ENCODE data around the gene ACOT7.

The ACOT7 gene

DNA sequence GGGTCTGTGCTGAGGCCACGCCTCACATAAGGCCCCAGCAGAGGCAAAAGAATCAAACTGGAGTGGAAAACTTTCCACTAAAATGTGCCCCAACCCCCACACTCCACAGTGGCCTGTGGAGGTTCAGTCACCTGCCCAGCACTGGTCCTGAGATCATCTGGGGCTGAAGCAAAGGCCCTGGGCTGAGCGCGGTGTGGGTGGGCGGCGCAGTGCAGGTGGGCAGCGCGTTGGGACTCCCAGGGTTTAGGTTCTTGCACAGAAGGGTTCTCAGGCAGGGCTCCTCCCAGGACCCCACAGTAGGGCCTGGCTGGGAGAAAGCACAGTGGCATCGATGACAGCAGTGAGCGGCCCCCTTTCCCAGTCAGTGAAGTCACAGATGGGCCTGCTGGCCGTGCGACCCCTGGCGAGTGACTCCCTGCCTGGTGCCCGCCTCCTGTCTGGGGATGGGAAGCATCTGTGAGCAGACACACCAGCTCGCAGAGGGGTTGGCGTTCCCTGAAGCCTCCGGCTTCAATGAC is 118.9 kb downstream of the ACOT7 start:
- Histone ChIP-seq H3K4me3 (no peak overlapping the region), H3K27ac (no peak overlapping the region), H3K36me3 (ENCODE audit: insufficient read depth, low read length) (no peaks in the 10 kb centered on the region), H3K9ac (ENCODE audit: insufficient read length) (no peak overlapping the region), H3K9me3 (ENCODE audit: low read depth, low read length) (no peaks in the 10 kb centered on the region)
- no peak for DNase-seq (ENCODE audit: low read depth, low spot score)
- no peak for TF ChIP-seq POLR2AphosphoS5 (IDR thresholded peaks at IDR 0.05; ENCODE audit: borderline replicate concordance, low read depth, low read length)
- no peak for TF ChIP-seq EZH2 (IDR thresholded peaks at IDR 0.05)
- no peak for TF ChIP-seq FOXP2 (optimal IDR thresholded peaks at IDR 0.05; ENCODE audit: control extremely low read depth, extremely low read length, insufficient read depth)

DNA sequence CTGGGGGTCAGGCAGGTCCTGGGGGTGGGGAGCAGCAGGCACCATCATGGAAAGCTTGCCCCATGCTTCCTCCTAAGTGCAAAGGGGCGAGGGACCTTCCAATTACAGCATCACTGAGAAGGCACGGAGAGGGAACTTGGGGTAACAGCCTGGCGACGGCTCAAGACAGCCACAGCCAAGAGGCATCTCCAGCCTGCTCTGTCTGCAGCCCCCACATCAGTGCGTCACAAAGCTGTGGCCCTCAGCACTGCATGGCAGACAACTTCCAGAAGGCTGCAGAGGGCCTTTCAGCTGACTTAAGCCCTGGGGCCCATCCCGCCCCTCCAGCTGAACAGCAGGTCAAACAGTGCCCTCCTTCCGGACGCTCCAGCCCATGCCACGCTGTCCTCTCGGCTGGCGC is 119.5 kb downstream of the ACOT7 start:
- Histone ChIP-seq H3K9me3 (ENCODE audit: low read depth, low read length) (no peaks in the 10 kb centered on the region), H3K4me3 (no peak overlapping the region), H3K9ac (ENCODE audit: insufficient read length) (no peak overlapping the region), H3K27ac (no peak overlapping the region), H3K36me3 (ENCODE audit: insufficient read depth, low read length) (no peaks in the 10 kb centered on the region)
- no peak for DNase-seq (ENCODE audit: low read depth, low spot score)
- no peak for TF ChIP-seq FOXP2 (optimal IDR thresholded peaks at IDR 0.05; ENCODE audit: control extremely low read depth, extremely low read length, insufficient read depth)
- no peak for TF ChIP-seq EZH2 (IDR thresholded peaks at IDR 0.05)
- no peak for TF ChIP-seq POLR2AphosphoS5 (IDR thresholded peaks at IDR 0.05; ENCODE audit: borderline replicate concordance, low read depth, low read length)

DNA sequence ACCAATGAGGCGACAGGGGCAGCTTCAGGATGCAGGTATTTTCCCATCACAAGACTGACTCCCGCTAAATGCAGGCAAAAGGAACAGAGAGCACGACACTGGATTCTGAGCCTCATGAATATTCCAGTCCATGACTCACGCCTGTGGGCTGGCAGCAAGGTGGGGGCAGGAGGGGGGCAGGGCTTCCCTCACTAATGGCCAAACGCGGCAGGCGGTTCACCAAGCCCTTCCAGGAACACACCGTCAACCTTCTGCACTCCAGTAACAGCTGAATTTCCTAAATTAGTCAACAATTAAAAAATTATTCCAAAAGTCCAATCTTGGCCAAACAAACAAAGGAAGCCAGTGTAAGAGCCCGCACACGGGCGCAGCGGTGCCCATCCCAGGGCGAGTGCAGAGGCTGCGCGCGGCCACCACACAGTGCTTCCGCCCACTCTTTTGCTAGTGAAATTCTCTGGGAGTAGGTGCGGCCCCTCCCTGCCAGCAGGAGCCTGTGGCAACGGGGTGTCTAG is 120.1 kb downstream of the ACOT7 start:
- Histone ChIP-seq H3K9me3 (ENCODE audit: low read depth, low read length) (no peaks in the 10 kb centered on the region), H3K4me3 (no peak overlapping the region), H3K9ac (ENCODE audit: insufficient read length) (no peak overlapping the region), H3K27ac (no peak overlapping the region), H3K36me3 (ENCODE audit: insufficient read depth, low read length) (no peaks in the 10 kb centered on the region)
- DNase-seq (ENCODE audit: low read depth, low spot score): no peak
- TF ChIP-seq FOXP2 (optimal IDR thresholded peaks at IDR 0.05; ENCODE audit: control extremely low read depth, extremely low read length, insufficient read depth) (no peak), POLR2AphosphoS5 (IDR thresholded peaks at IDR 0.05; ENCODE audit: borderline replicate concordance, low read depth, low read length) (no peak), EZH2 (IDR thresholded peaks at IDR 0.05) (no peak)

DNA sequence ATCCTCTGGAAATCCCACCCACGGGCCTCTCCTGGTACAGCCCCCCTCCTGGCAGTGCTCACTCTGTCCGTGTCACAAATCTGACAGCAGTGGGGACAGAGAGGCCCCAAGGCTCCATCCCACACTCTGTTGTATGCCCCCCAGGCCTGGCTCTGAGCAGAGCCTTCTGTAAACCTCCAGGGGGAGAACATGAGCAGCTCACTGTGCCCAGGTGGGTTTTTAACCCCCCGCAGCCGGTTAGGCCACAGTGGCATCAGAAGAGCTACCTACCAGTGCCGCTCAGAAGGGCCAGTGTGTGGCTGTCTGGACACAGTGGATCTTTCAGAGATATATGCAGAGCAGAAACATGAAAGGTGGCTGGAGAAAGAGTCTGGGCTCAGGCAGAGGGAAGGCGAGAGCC is 120.7 kb downstream of the ACOT7 start:
- Histone ChIP-seq H3K9me3 (ENCODE audit: low read depth, low read length) (no peaks in the 10 kb centered on the region), H3K27ac (no peak overlapping the region), H3K9ac (ENCODE audit: insufficient read length) (no peak overlapping the region), H3K36me3 (ENCODE audit: insufficient read depth, low read length) (no peaks in the 10 kb centered on the region), H3K4me3 (no peak overlapping the region)
- TF ChIP-seq POLR2AphosphoS5 (IDR thresholded peaks at IDR 0.05; ENCODE audit: borderline replicate concordance, low read depth, low read length): no peak
- no peak for TF ChIP-seq EZH2 (IDR thresholded peaks at IDR 0.05)
- TF ChIP-seq FOXP2 (optimal IDR thresholded peaks at IDR 0.05; ENCODE audit: control extremely low read depth, extremely low read length, insufficient read depth): no peak
- no peak for DNase-seq (ENCODE audit: low read depth, low spot score)

DNA sequence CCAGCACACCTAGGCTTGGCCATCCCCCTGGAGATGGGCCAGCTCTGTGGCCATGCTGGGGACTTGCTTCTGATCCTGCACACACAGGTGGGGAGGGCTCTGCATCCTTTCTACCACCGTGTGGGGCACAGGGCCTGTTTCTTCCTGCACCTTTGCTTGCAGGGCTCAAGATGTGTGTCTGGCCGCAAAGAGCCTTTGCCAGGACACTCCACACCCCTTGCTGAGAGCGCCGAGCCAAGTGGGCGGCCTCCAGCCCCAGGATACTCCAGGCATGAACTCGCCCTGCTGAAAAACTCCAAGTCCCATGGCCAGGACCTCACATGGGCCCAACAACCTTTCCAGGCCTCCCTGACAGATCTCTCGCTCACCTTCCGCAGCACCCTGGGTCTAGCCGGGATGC is 121.1 kb downstream of the ACOT7 start:
- no peak for DNase-seq (ENCODE audit: low read depth, low spot score)
- Histone ChIP-seq H3K9ac (ENCODE audit: insufficient read length) (no peak overlapping the region), H3K4me3 (no peak overlapping the region), H3K27ac (no peak overlapping the region), H3K9me3 (ENCODE audit: low read depth, low read length) (no peaks in the 10 kb centered on the region), H3K36me3 (ENCODE audit: insufficient read depth, low read length) (no peaks in the 10 kb centered on the region)
- TF ChIP-seq FOXP2 (optimal IDR thresholded peaks at IDR 0.05; ENCODE audit: control extremely low read depth, extremely low read length, insufficient read depth): no peak

DNA sequence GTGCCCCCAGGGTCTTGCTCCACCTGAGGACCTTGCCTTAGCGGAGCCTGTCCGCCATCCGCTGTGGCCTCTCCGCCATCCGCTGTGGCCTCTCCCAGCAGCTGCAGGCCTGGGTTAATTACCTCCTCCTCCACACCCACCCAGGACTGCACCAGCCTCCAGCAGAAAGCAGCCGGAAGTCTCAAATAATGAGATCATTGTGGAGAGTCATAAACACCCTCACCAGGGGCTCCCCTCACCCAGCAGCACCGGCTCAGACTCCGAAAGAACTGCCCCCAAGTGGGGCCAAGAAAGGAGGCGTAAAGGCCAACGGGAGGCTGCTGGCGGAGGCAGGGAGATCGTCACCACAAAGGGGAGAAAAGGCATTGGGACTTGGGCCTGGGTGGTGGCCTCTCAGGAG is 122.0 kb downstream of the ACOT7 start:
- TF ChIP-seq EZH2 (IDR thresholded peaks at IDR 0.05) (no peak), FOXP2 (optimal IDR thresholded peaks at IDR 0.05; ENCODE audit: control extremely low read depth, extremely low read length, insufficient read depth) (no peak), POLR2AphosphoS5 (IDR thresholded peaks at IDR 0.05; ENCODE audit: borderline replicate concordance, low read depth, low read length) (no peak)
- Histone ChIP-seq H3K9me3 (ENCODE audit: low read depth, low read length) (no peaks in the 10 kb centered on the region), H3K36me3 (ENCODE audit: insufficient read depth, low read length) (no peaks in the 10 kb centered on the region), H3K27ac (peak overlapping the region; percentile 86), H3K9ac (ENCODE audit: insufficient read length) (no peak overlapping the region), H3K4me3 (peak overlapping the region; percentile 59)
- DNase-seq (ENCODE audit: low read depth, low spot score): no peak

DNA sequence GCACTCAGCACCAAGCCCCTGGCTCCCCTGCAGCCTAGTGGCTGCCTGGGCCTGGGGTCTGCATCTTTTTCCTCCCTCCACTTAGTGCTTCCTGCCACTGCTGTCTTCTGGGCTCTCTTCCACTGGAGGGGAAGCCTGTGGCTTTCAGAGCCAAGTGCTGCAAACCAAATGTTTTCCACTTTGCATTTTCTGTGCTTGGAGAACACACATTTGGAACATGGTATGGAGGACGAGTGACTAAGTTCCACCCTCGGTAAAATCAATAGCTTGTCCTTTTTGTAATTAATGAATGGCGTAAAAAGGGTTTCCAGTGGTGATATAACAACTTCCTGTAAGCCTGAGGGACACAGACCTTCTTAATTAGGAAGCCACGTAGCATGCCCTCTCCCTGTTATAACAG is 122.6 kb downstream of the ACOT7 start:
- peak overlapping the region; percentile 86 for H3K27ac ChIP-seq
- no peak for TF ChIP-seq FOXP2 (optimal IDR thresholded peaks at IDR 0.05; ENCODE audit: control extremely low read depth, extremely low read length, insufficient read depth)
- no peak for TF ChIP-seq POLR2AphosphoS5 (IDR thresholded peaks at IDR 0.05; ENCODE audit: borderline replicate concordance, low read depth, low read length)
- no peak for TF ChIP-seq EZH2 (IDR thresholded peaks at IDR 0.05)
- DNase-seq (ENCODE audit: low read depth, low spot score): no peak

DNA sequence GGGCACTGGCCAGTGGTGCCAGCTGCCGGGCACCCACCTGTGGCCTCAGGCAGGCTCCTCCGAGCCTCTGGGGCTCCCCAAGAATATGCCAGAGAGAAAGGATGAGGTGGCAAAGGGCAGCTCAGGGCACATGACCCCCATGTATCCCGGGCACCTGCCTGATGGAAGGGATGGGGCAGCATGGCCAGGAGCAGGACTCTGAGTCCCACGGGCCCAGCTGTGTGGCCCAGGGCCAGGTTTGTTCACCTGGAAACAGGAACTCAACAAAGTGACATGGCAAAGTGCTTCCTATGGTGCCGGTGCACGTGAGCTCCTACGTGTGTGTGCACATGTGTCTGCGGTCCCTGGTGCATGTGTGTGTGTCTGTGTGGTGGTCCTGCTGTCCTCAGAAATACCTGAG is 123.2 kb downstream of the ACOT7 start:
- H3K36me3 ChIP-seq (ENCODE audit: insufficient read depth, low read length): no peaks in the 10 kb centered on the region
- TF ChIP-seq EZH2 (IDR thresholded peaks at IDR 0.05): no peak
- TF ChIP-seq POLR2AphosphoS5 (IDR thresholded peaks at IDR 0.05; ENCODE audit: borderline replicate concordance, low read depth, low read length): no peak
- TF ChIP-seq FOXP2 (optimal IDR thresholded peaks at IDR 0.05; ENCODE audit: control extremely low read depth, extremely low read length, insufficient read depth): no peak
- H3K9ac ChIP-seq (ENCODE audit: insufficient read length): peak overlapping the region; percentile 7
- H3K4me3 ChIP-seq: peak overlapping the region; percentile 59
- no peak for DNase-seq (ENCODE audit: low read depth, low spot score)
- H3K27ac ChIP-seq: peak overlapping the region; percentile 86
- H3K9me3 ChIP-seq (ENCODE audit: low read depth, low read length): no peaks in the 10 kb centered on the region

More for the DNA sequence above, 122.6 kb downstream of the ACOT7 start:
- Histone ChIP-seq H3K4me3 (peak overlapping the region; percentile 59), H3K9ac (ENCODE audit: insufficient read length) (peak overlapping the region; percentile 7), H3K9me3 (ENCODE audit: low read depth, low read length) (no peaks in the 10 kb centered on the region), H3K36me3 (ENCODE audit: insufficient read depth, low read length) (no peaks in the 10 kb centered on the region)
